NB4 (cell line): ENCODE results near the gene FAM25G.

Experiments
- POLR2A ChIP-seq: IDR thresholded peaks from 2 replicates; pipeline ENCODE4 v1.6.1; 2011; ENCODE audit warnings: mild to moderate bottlenecking; ENCODE audit not compliant: insufficient read length; ENCODE audit errors: extremely low read depth
- TF ChIP-seq, protein P1 (sequence below): IDR thresholded peaks from one replicate; pipeline ENCODE4 v1.5.1; 2012; ENCODE audit warnings: low read depth, low read length

DNA sequence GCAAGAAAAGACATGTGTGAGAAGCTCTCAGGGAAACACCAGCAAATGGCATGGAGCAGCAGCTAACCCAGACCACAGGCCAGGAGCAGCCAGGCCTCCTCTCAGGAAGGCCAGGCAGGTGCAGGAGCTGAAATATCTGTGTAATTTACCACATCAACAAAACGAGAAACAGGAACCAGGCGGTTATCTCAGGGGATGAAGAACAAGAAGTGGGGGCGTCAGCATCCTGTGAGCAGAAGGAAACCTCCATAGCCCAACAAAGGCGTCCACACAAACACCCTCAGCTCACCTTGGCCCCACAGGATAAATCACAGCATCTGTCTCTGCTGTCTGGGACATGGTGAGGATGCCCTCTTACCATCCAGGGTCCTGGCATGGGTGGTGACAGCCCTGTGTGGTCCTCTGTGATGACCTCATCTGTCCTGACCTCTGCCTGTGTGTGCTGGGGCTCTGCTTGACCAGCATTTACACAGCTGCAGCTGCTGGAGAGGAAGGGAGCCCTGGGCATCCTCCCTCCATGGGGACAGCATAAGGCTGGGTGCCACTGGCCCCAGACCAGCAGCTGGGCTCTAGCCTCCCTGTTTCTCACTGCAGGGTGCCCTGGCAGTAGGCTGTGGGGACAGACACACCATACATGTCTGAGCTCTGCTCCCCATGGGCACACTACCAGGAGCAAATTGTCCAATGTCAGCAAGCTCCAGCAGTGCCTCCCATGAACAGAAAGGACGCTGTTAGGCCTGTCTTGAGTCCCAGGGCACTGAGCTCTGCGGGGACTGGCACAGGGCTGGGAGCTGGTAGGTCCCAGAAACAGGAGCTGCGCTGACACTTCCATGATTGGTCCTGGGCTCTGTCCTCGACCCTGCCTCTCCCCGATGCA, 42.2 kb downstream of the FAM25G start:
- TF ChIP-seq, protein P1, sequence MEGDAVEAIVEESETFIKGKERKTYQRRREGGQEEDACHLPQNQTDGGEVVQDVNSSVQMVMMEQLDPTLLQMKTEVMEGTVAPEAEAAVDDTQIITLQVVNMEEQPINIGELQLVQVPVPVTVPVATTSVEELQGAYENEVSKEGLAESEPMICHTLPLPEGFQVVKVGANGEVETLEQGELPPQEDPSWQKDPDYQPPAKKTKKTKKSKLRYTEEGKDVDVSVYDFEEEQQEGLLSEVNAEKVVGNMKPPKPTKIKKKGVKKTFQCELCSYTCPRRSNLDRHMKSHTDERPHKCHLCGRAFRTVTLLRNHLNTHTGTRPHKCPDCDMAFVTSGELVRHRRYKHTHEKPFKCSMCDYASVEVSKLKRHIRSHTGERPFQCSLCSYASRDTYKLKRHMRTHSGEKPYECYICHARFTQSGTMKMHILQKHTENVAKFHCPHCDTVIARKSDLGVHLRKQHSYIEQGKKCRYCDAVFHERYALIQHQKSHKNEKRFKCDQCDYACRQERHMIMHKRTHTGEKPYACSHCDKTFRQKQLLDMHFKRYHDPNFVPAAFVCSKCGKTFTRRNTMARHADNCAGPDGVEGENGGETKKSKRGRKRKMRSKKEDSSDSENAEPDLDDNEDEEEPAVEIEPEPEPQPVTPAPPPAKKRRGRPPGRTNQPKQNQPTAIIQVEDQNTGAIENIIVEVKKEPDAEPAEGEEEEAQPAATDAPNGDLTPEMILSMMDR, result no peak
- no peak for TF ChIP-seq POLR2A
